ENCODE results near the gene CXCL3.

Gene CXCL3

GRCh38 chr4:74032064-74032463, 6.4 kb downstream of the CXCL3 start:
- Histone ChIP-seq H3K4me3 (no peak overlapping the region), H3K36me3 (ENCODE audit: insufficient read depth, low read length) (no peaks in the 10 kb centered on the region), H3K27ac (no peak overlapping the region), H3K9ac (ENCODE audit: insufficient read length) (no peak overlapping the region), H3K9me3 (ENCODE audit: low read depth, low read length) (no peaks in the 10 kb centered on the region)
- DNase-seq (ENCODE audit: low read depth, low spot score): no peak
- TF ChIP-seq EZH2 (IDR thresholded peaks at IDR 0.05) (no peak), FOXP2 (optimal IDR thresholded peaks at IDR 0.05; ENCODE audit: control extremely low read depth, extremely low read length, insufficient read depth) (no peak), POLR2AphosphoS5 (IDR thresholded peaks at IDR 0.05; ENCODE audit: borderline replicate concordance, low read depth, low read length) (no peak)

GRCh38 chr4:74031576-74031975, 6.9 kb downstream of the CXCL3 start:
- no peak overlapping the region for H3K4me3 ChIP-seq

GRCh38 chr4:74030285-74030684, 8.2 kb downstream of the CXCL3 start:
- no peaks in the 10 kb centered on the region for H3K9me3 ChIP-seq (ENCODE audit: low read depth, low read length)
- no peak for DNase-seq (ENCODE audit: low read depth, low spot score)
- H3K9ac ChIP-seq (ENCODE audit: insufficient read length): no peak overlapping the region
- TF ChIP-seq FOXP2 (optimal IDR thresholded peaks at IDR 0.05; ENCODE audit: control extremely low read depth, extremely low read length, insufficient read depth): no peak
- no peak for TF ChIP-seq POLR2AphosphoS5 (IDR thresholded peaks at IDR 0.05; ENCODE audit: borderline replicate concordance, low read depth, low read length)
- TF ChIP-seq EZH2 (IDR thresholded peaks at IDR 0.05): no peak
- H3K27ac ChIP-seq: no peak overlapping the region
- H3K4me3 ChIP-seq: no peak overlapping the region
- H3K36me3 ChIP-seq (ENCODE audit: insufficient read depth, low read length): no peaks in the 10 kb centered on the region

More at GRCh38 chr4:74031576-74031975, 6.9 kb downstream of the CXCL3 start:
- TF ChIP-seq POLR2AphosphoS5 (IDR thresholded peaks at IDR 0.05; ENCODE audit: borderline replicate concordance, low read depth, low read length): no peak
- no peak for TF ChIP-seq EZH2 (IDR thresholded peaks at IDR 0.05)
- TF ChIP-seq FOXP2 (optimal IDR thresholded peaks at IDR 0.05; ENCODE audit: control extremely low read depth, extremely low read length, insufficient read depth): no peak
- H3K36me3 ChIP-seq (ENCODE audit: insufficient read depth, low read length): no peaks in the 10 kb centered on the region
- H3K9me3 ChIP-seq (ENCODE audit: low read depth, low read length): no peaks in the 10 kb centered on the region
- no peak overlapping the region for H3K9ac ChIP-seq (ENCODE audit: insufficient read length)
- H3K27ac ChIP-seq: no peak overlapping the region
- DNase-seq (ENCODE audit: low read depth, low spot score): no peak

- Histone ChIP-seq H3K9me3 (ENCODE audit: low read depth, low read length) (no peaks in the 10 kb centered on the region), H3K27ac (no peak overlapping the region), H3K4me3 (no peak overlapping the region), H3K9ac (ENCODE audit: insufficient read length) (no peak overlapping the region), H3K36me3 (ENCODE audit: insufficient read depth, low read length) (no peaks in the 10 kb centered on the region)
- DNase-seq (ENCODE audit: low read depth, low spot score): no peak
- TF ChIP-seq FOXP2 (optimal IDR thresholded peaks at IDR 0.05; ENCODE audit: control extremely low read depth, extremely low read length, insufficient read depth) (no peak), POLR2AphosphoS5 (IDR thresholded peaks at IDR 0.05; ENCODE audit: borderline replicate concordance, low read depth, low read length) (no peak), EZH2 (IDR thresholded peaks at IDR 0.05) (no peak)
These were observed 10.0 kb downstream of the CXCL3 start for GRCh38 chr4:74028504-74028903.

- H3K4me3 ChIP-seq: no peak overlapping the region
- no peaks in the 10 kb centered on the region for H3K36me3 ChIP-seq (ENCODE audit: insufficient read depth, low read length)
- H3K27ac ChIP-seq: no peak overlapping the region
- no peak for TF ChIP-seq EZH2 (IDR thresholded peaks at IDR 0.05)
- no peak for TF ChIP-seq FOXP2 (optimal IDR thresholded peaks at IDR 0.05; ENCODE audit: control extremely low read depth, extremely low read length, insufficient read depth)
- no peak for TF ChIP-seq POLR2AphosphoS5 (IDR thresholded peaks at IDR 0.05; ENCODE audit: borderline replicate concordance, low read depth, low read length)
- DNase-seq (ENCODE audit: low read depth, low spot score): no peak
- H3K9ac ChIP-seq (ENCODE audit: insufficient read length): no peak overlapping the region
- no peaks in the 10 kb centered on the region for H3K9me3 ChIP-seq (ENCODE audit: low read depth, low read length)
These were observed 14.8 kb downstream of the CXCL3 start for GRCh38 chr4:74023709-74024108.

- H3K9ac ChIP-seq (ENCODE audit: insufficient read length): no peak overlapping the region
- no peak for TF ChIP-seq POLR2AphosphoS5 (IDR thresholded peaks at IDR 0.05; ENCODE audit: borderline replicate concordance, low read depth, low read length)
- no peak for TF ChIP-seq FOXP2 (optimal IDR thresholded peaks at IDR 0.05; ENCODE audit: control extremely low read depth, extremely low read length, insufficient read depth)
- no peak for TF ChIP-seq EZH2 (IDR thresholded peaks at IDR 0.05)
- H3K27ac ChIP-seq: no peak overlapping the region
- no peak overlapping the region for H3K4me3 ChIP-seq
- no peak for DNase-seq (ENCODE audit: low read depth, low spot score)
- H3K36me3 ChIP-seq (ENCODE audit: insufficient read depth, low read length): no peaks in the 10 kb centered on the region
- H3K9me3 ChIP-seq (ENCODE audit: low read depth, low read length): no peaks in the 10 kb centered on the region
These were observed 16.9 kb downstream of the CXCL3 start for GRCh38 chr4:74021601-74022000.

- no peak overlapping the region for H3K27ac ChIP-seq
These were observed 19.7 kb downstream of the CXCL3 start for GRCh38 chr4:74018771-74019170.

GRCh38 chr4:74018116-74018515, 20.4 kb downstream of the CXCL3 start:
- no peak for DNase-seq (ENCODE audit: low read depth, low spot score)

More at GRCh38 chr4:74018771-74019170, 19.7 kb downstream of the CXCL3 start:
- Histone ChIP-seq H3K9ac (ENCODE audit: insufficient read length) (no peak overlapping the region), H3K9me3 (ENCODE audit: low read depth, low read length) (no peaks in the 10 kb centered on the region), H3K36me3 (ENCODE audit: insufficient read depth, low read length) (no peaks in the 10 kb centered on the region), H3K4me3 (no peak overlapping the region)
- no peak for DNase-seq (ENCODE audit: low read depth, low spot score)
- TF ChIP-seq POLR2AphosphoS5 (IDR thresholded peaks at IDR 0.05; ENCODE audit: borderline replicate concordance, low read depth, low read length) (no peak), EZH2 (IDR thresholded peaks at IDR 0.05) (no peak), FOXP2 (optimal IDR thresholded peaks at IDR 0.05; ENCODE audit: control extremely low read depth, extremely low read length, insufficient read depth) (no peak)

GRCh38 chr4:74016068-74016467, 22.4 kb downstream of the CXCL3 start:
- Histone ChIP-seq H3K36me3 (ENCODE audit: insufficient read depth, low read length) (no peaks in the 10 kb centered on the region), H3K9ac (ENCODE audit: insufficient read length) (no peak overlapping the region), H3K4me3 (no peak overlapping the region), H3K9me3 (ENCODE audit: low read depth, low read length) (no peaks in the 10 kb centered on the region), H3K27ac (no peak overlapping the region)
- DNase-seq (ENCODE audit: low read depth, low spot score): no peak
- no peak for TF ChIP-seq FOXP2 (optimal IDR thresholded peaks at IDR 0.05; ENCODE audit: control extremely low read depth, extremely low read length, insufficient read depth)
- TF ChIP-seq EZH2 (IDR thresholded peaks at IDR 0.05): no peak
- no peak for TF ChIP-seq POLR2AphosphoS5 (IDR thresholded peaks at IDR 0.05; ENCODE audit: borderline replicate concordance, low read depth, low read length)

More at GRCh38 chr4:74018116-74018515, 20.4 kb downstream of the CXCL3 start:
- TF ChIP-seq EZH2 (IDR thresholded peaks at IDR 0.05) (no peak), POLR2AphosphoS5 (IDR thresholded peaks at IDR 0.05; ENCODE audit: borderline replicate concordance, low read depth, low read length) (no peak), FOXP2 (optimal IDR thresholded peaks at IDR 0.05; ENCODE audit: control extremely low read depth, extremely low read length, insufficient read depth) (no peak)
- Histone ChIP-seq H3K4me3 (no peak overlapping the region), H3K9ac (ENCODE audit: insufficient read length) (no peak overlapping the region), H3K36me3 (ENCODE audit: insufficient read depth, low read length) (no peaks in the 10 kb centered on the region), H3K9me3 (ENCODE audit: low read depth, low read length) (no peaks in the 10 kb centered on the region), H3K27ac (no peak overlapping the region)
